HUES6 (cell line): ENCODE data around the gene SLC37A1.

Experiments used
- H3K27ac ChIP-seq: 2 replicates; pipeline ENCODE4 v1.7.0; 2013; ENCODE audit warnings: low read depth, mild to moderate bottlenecking, low read length, inconsistent platforms
- H3K27me3 ChIP-seq: 2 replicates; pipeline ENCODE4 v1.6.1; 2013; ENCODE audit warnings: low read length; ENCODE audit not compliant: control insufficient read depth, insufficient read depth
- H3K36me3 ChIP-seq: 2 replicates; pipeline ENCODE4 v1.6.1; 2013; ENCODE audit warnings: low read length; ENCODE audit not compliant: control insufficient read depth, insufficient read depth
- H3K4me1 ChIP-seq: 2 replicates; pipeline ENCODE4 v1.6.1; 2013; ENCODE audit warnings: low read length; ENCODE audit not compliant: control insufficient read depth, insufficient read depth
- H3K4me3 ChIP-seq: 2 replicates; pipeline ENCODE4 v1.5.1; 2013; ENCODE audit warnings: low read depth, low read length
- H3K9ac ChIP-seq: one replicate; pipeline ENCODE4 v1.6.1; 2013; ENCODE audit warnings: mild to moderate bottlenecking, low read length
- H3K9me3 ChIP-seq: 2 replicates; pipeline ENCODE4 v1.6.1; 2013; ENCODE audit warnings: low read depth, low read length; ENCODE audit not compliant: control insufficient read depth, insufficient read depth

The SLC37A1 gene

DNA sequence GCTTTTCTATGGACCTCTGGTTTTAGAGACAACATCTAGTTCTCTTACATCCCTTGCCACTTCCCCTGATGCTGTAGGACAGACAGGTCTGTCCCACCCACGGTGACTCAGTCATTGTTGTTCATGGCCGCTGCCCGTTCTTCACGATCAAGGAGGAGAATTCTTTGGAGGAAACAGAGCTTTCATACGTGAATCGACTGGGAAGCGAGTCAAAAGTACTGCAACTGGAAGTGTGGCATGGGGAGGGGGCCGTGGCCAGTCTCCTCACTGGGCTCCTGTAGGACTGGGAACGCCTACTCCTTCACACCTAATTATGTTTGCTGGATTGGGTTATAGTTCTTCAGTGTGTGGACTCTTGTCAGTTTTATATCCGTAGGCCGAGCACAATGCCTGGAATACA, 4.4 kb upstream of the SLC37A1 start:
- no peaks in the 10 kb centered on the region for H3K9me3 ChIP-seq
- peaks cover 6% of the 10 kb centered on the region; the same call in 1 of the 2 replicates for H3K4me1 ChIP-seq
- H3K4me3 ChIP-seq = no peak overlapping the region
- H3K27ac ChIP-seq = no peak overlapping the region
- 0 out of 2 replicates have a peak, but pooled peaks cover 6% of the 10 kb centered on the region for H3K27me3 ChIP-seq
- H3K9ac ChIP-seq = no peak overlapping the region
- no peaks in the 10 kb centered on the region for H3K36me3 ChIP-seq

DNA sequence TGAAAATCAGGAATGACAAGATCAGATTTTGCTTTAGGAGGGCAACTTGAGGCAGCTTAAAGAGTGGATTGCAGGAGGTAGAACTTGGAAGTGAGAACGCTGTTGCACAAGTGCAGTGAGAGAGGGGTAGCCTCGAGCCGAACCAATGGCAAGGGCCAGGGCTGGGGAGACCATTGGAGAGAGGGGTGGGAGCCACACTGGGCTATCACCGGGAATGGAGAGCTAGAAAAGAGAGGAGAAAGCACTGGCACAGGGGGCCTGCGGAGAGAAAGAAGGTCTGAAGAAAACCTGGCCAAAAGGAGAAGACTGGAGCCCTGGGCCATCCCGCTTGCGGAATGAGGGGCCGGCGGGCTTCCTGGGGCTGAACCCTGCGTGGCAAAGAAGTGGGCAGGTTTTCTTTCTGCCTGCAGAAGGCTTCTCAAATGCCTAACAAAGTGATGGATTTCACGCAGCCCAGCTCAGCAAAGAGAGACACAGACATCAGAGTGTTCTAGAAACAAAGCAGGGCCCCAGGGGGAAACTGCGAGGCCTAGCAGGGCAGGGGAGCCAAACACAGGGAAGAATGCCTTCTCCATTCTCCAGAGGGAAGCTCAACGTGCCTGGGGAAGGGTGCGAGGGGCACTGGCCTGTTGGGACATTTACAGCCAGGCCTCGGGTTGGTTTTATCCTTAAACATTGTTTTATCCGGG, 1.2 kb upstream of the SLC37A1 start:
- H3K9me3 ChIP-seq = no peaks in the 10 kb centered on the region
- H3K36me3 ChIP-seq = 0 out of 2 replicates have a peak, but pooled peaks cover 3% of the 10 kb centered on the region
- peak overlapping the region; percentile 53 for H3K4me3 ChIP-seq
- 0 out of 2 replicates have a peak, but pooled peaks cover 6% of the 10 kb centered on the region for H3K27me3 ChIP-seq
- H3K4me1 ChIP-seq = peaks cover 31% of the 10 kb centered on the region
- no peak overlapping the region for H3K27ac ChIP-seq
- H3K9ac ChIP-seq = no peak overlapping the region

DNA sequence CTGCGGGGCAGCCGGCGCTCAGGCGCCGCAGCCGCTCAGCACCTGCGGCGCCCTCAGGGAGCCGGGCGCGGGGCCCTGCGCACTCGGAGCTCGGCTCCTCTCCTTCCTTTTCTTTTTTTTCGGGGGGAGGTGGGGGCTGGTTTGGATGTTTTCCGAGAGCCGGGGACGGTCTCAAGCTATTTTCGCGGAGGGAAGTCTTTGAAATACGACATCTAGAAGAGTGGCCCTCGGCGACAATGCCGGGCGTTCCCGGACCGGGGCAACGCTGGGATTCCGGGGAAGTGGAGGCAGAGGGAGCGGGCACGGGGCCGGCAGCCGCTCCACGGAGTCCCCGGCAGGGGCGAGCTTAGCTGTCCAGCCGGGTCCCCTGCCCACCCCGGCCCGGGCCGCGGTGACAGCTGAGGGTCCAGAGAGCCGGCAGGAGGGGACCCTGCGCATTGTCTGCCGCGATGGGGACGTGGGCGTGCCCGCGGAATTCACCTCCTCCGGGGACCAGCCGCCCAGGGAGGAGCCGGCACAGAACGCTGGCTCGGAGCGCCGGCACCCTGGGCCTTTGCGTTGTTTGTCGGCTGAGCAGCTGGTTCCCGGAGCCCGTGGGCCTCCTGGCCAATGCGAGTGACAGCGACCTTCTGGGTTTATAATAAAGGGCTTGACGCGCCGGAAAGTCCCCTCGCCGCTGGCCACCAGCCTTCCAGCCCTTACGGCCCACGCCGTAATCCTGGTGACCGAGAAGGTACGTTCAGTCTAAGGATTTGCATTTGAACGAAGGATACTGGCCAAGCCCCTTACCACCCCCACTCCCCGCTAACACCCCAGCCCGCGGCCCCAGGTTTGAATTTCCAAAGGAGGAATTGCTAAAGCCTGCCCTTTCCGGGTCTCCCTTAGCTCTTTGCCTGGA, 582 bp downstream of the SLC37A1 start:
- H3K9me3 ChIP-seq = no peaks in the 10 kb centered on the region

DNA sequence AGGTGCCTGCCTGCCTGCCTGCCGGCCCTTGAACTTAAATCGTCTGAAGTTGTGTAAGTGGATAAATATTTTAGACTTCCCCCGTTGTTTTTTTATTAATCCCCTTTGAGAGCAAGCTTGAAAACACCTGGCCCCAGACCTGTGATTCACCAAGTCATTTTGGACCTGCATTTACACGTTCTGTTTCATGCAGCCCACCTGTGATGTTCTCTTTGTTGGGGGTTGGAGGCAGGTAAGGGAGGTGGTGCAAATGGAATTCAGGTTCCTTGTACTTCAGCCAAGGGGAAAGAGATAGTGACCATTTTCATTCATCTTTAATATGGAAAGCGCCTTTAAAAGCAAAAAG, 1.2 kb downstream of the SLC37A1 start:
- Histone ChIP-seq H3K27me3 (0 out of 2 replicates have a peak, but pooled peaks cover 6% of the 10 kb centered on the region), H3K9ac (peak overlapping the region; percentile 73), H3K27ac (peak overlapping the region; percentile 57), H3K36me3 (peaks cover 18% of the 10 kb centered on the region), H3K9me3 (no peaks in the 10 kb centered on the region), H3K4me3 (peak overlapping the region; percentile 80), H3K4me1 (peaks cover 33% of the 10 kb centered on the region)

More for the DNA sequence above, 582 bp downstream of the SLC37A1 start:
- peak overlapping the region; percentile 57 for H3K27ac ChIP-seq
- peaks cover 33% of the 10 kb centered on the region for H3K4me1 ChIP-seq
- peak overlapping the region; percentile 73 for H3K9ac ChIP-seq
- peak overlapping the region; percentile 80 for H3K4me3 ChIP-seq
- 0 out of 2 replicates have a peak, but pooled peaks cover 6% of the 10 kb centered on the region for H3K27me3 ChIP-seq
- peaks cover 12% of the 10 kb centered on the region for H3K36me3 ChIP-seq

DNA sequence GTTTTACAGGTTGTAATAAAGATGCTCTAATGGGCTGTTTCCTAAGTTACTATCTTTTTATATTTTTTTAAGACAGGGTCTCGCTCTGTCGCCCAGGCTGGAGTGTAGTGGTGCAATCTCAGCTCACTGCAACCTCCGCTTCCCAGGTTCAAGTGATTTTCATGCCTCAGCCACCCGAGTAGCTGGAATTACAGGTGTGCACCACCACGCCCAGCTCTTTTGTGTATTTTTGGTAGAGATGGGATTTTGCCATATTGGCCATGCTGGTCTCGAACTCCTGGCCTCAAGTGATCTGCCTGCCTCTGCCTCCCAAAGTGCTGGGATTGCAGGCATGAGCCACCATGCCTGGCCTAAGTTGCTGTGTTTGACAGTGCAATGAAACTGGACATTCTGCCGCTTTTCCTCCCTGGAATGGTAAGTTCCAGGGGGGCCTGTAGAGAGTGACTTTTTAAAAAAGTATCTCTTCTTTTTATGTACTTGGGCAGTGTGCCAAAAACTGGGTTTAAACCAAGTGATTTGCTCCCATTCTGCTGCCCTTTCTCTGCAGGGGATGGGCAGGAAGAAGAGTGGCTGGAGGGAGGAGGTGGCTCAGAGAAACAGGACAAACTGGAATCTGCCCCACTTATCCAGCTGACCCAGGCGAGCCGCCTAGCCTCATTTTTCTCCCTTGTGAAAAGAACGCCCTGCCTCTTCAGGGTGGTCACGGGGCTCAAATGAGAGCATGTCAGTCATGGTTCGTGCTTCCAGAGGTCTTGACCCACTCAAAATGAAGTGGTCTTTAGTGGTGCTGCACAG, 2.3 kb downstream of the SLC37A1 start:
- Histone ChIP-seq H3K4me3 (no peak overlapping the region; the same call in 1 of the 2 replicates), H3K36me3 (peaks cover 20% of the 10 kb centered on the region), H3K27me3 (0 out of 2 replicates have a peak, but pooled peaks cover 6% of the 10 kb centered on the region), H3K4me1 (peaks cover 33% of the 10 kb centered on the region), H3K9ac (no peak overlapping the region), H3K9me3 (no peaks in the 10 kb centered on the region), H3K27ac (no peak overlapping the region)

DNA sequence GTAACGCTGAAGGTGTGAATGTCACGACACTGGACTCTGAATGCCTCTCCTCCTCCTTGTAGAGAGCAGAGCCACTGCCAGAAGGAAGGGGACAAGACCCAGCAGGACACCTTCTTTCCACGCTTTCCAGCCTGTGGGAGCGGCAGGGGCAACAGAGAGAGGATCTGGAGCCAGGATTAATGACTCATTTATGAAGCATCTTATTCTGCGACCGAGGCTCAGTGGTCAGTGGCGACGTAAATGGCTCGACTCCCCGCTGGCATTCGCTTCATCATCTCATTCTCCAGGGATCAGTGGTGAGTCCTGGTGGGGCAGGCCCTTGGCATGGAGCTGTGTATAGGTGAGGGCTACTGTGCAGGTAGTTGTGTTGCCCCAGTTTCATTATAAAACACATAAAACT, 4.6 kb downstream of the SLC37A1 start:
- no peak overlapping the region for H3K27ac ChIP-seq
- peaks cover 25% of the 10 kb centered on the region for H3K36me3 ChIP-seq
- no peak overlapping the region for H3K9ac ChIP-seq
- H3K9me3 ChIP-seq = no peaks in the 10 kb centered on the region
- no peaks in the 10 kb centered on the region for H3K27me3 ChIP-seq
- H3K4me3 ChIP-seq = no peak overlapping the region
- H3K4me1 ChIP-seq = peaks cover 27% of the 10 kb centered on the region

DNA sequence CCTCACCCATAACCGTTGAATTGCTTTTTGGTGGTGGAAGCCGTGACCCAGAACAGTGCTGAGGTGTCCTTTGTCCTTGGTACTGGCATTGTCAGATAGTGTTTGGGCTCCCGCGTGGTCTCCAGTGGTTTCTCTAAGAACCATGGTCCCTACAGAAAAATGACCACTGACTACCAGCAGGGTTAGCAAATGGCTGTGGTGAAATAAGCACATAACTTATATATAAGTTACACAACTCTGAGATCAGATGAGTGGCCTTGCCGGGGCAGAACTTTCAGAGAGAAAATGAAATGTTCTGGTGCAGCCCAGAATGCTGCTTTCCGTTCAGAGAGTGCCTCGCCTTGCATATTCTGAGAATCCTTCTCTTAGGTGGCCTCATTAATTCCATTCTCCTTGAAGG, 5.0 kb downstream of the SLC37A1 start:
- peaks cover 25% of the 10 kb centered on the region for H3K36me3 ChIP-seq
- no peak overlapping the region for H3K9ac ChIP-seq
- H3K27me3 ChIP-seq = no peaks in the 10 kb centered on the region
- peaks cover 31% of the 10 kb centered on the region for H3K4me1 ChIP-seq
- no peak overlapping the region for H3K4me3 ChIP-seq
- H3K27ac ChIP-seq = no peak overlapping the region
- no peaks in the 10 kb centered on the region for H3K9me3 ChIP-seq

DNA sequence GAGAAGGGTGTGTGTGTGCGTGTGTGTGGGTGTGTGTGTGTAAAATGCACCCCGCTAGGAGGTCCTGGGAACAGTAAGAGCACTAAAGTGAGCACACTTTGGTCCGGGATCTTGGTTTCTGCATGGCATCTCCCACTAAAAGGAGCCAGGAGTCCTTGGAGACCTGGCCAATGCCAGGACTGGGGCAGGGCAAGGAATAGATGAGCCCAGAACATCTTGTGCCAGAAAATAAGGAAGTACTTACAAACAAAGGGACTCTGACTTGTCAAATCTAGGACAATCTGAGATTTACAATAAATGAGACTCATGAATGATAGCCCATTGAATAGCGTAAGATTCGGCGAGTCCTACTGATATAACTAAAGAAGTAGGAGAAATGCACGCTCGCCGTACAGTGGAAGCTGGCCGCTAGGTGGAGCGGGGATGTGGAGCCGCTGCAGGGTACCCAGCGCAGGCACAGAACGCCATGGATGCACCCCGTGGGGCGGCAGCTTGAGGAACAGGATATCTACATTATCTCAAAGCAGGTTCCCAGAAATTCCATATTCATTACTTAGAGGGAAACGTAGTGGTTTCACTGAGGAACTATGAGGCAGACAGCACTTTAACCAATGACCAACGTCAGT, 7.1 kb downstream of the SLC37A1 start:
- peaks cover 25% of the 10 kb centered on the region for H3K36me3 ChIP-seq
- peaks cover 42% of the 10 kb centered on the region for H3K4me1 ChIP-seq
- H3K27ac ChIP-seq = no peak overlapping the region
- no peak overlapping the region for H3K4me3 ChIP-seq
- H3K9me3 ChIP-seq = no peaks in the 10 kb centered on the region
- H3K27me3 ChIP-seq = no peaks in the 10 kb centered on the region
- H3K9ac ChIP-seq = no peak overlapping the region

DNA sequence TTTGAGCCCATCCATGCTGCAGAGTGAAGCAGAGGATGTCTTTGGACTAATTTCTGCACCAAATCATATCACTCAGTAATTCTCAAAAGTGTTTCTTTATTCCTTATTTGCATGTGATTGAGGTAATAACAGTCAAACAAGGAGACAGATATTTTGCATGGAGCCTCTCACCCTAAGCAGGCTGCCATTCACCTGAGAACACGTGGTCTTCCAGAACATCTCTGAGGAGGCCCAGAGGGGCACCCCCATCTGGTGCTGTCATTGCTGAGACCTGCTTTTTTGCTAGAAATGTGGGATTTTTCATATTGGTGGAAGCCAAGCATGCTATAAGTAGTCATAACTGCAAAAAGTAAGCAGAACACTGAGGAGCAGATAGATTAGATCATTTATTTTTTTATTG, 7.7 kb downstream of the SLC37A1 start:
- H3K27ac ChIP-seq = no peak overlapping the region
- H3K27me3 ChIP-seq = no peaks in the 10 kb centered on the region
- no peak overlapping the region for H3K9ac ChIP-seq
- H3K36me3 ChIP-seq = peaks cover 25% of the 10 kb centered on the region
- H3K4me1 ChIP-seq = peaks cover 36% of the 10 kb centered on the region
- no peaks in the 10 kb centered on the region for H3K9me3 ChIP-seq
- H3K4me3 ChIP-seq = no peak overlapping the region

DNA sequence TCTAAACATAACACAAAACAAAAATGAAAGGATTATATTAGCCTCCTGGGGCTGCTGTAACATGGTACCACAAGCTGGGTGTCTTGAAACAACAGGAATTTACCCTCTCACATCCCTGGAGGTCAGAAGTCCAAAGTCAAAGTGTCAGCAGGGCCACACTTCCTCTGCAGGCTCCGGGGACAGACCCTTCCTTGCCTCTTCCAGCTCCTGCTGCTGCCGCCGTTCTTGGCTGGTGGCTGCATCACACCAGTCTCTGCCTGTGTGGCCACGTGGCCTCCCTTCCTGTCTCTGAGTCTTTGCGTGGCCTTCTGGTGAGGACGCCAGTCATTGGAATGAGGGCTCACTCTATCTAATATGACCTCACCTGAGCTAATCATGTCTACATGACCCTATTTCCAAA, 8.2 kb downstream of the SLC37A1 start:
- Histone ChIP-seq H3K27ac (no peak overlapping the region), H3K9me3 (no peaks in the 10 kb centered on the region), H3K4me3 (no peak overlapping the region), H3K9ac (no peak overlapping the region), H3K4me1 (peaks cover 32% of the 10 kb centered on the region), H3K36me3 (peaks cover 24% of the 10 kb centered on the region), H3K27me3 (no peaks in the 10 kb centered on the region)
